ENCODE measurements around the gene ARL6IP5. TPM values are rescaled to one million over a fixed set of nuclear protein-coding genes. Genes with fewer than 3 reads are reported as not detected.

ARL6IP5 gene
- total and polyA plus RNA-seq, 9 donors, result 92.6 to 120 (median 105) TPM

DNA sequence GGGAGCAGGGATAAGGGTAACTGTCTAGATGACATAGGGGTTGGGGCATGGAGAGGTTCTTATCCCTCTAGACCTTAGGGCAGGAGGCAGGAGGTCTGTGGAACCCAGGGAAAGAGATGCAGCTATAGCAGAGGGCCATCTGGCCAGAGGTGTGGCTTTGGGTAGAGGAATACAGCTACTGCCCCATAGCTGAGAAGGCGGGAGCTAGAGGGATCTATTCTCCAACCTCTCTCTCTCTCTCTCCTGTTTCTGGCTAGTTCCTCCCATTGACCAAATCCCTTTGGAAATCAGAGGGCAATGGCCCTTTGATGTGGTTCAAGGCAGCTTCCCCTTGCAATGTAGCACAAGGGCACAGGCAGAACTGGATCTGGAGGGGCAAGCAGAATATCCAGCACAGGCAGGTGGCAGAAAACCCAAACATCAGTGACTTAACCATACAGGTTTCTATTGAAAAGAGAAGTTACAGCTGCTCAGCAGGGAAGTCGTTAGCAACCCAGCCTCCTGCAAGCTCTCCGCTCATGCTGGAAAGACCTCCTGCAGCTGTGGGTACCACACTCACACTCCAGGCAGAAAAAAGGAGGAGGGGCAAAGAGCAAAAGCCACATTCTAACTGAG is 60.0 kb downstream of the ARL6IP5 start:
- H3K4me3 ChIP-seq (ENCODE audit: low read length), result no peak overlapping the region
- DNase-seq, result no peak
- no peak overlapping the region for H3K27ac ChIP-seq (ENCODE audit: low read length)
- H3K4me1 ChIP-seq (ENCODE audit: control insufficient read depth, insufficient read depth, low read length), result peaks cover 7% of the 10 kb centered on the region
- H3K9me3 ChIP-seq (replicated peaks; ENCODE audit: control insufficient read depth, low read depth, low read length), result no peaks in the 10 kb centered on the region
- WGBS (ENCODE audit: insufficient coverage), result 42% methylated on average over 2 of the region's 3 CpGs
- no peaks in the 10 kb centered on the region for H3K27me3 ChIP-seq (ENCODE audit: control insufficient read depth, insufficient read depth, low read length)
- H3K36me3 ChIP-seq (ENCODE audit: control insufficient read depth, insufficient read depth, low read length), result no peaks in the 10 kb centered on the region

DNA sequence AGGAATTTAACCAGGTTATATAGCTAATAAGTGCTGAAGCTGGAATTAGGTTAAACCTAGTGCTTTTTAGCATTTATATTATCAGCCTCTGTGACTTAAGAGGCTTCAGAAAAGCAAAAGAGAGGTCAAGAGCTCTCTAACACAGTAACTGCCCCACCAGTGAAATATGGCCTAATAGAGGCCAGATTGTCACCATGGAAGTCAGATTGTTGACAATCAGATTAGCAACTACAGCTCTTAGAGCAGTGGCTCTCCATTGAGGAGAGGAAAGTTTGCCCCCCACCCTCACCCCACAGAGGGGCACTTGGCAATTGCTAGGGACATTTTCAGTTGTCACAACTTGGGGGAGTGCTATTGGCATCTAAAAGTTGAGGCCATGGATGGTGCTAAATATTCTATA is 61.0 kb downstream of the ARL6IP5 start:
- H3K4me3 ChIP-seq (ENCODE audit: low read length), result no peak overlapping the region
- H3K27ac ChIP-seq (ENCODE audit: low read length), result no peak overlapping the region
- no peaks in the 10 kb centered on the region for H3K27me3 ChIP-seq (ENCODE audit: control insufficient read depth, insufficient read depth, low read length)
- peaks cover 7% of the 10 kb centered on the region for H3K4me1 ChIP-seq (ENCODE audit: control insufficient read depth, insufficient read depth, low read length)
- no peaks in the 10 kb centered on the region for H3K9me3 ChIP-seq (replicated peaks; ENCODE audit: control insufficient read depth, low read depth, low read length)
- no peaks in the 10 kb centered on the region for H3K36me3 ChIP-seq (ENCODE audit: control insufficient read depth, insufficient read depth, low read length)
- DNase-seq, result no peak

DNA sequence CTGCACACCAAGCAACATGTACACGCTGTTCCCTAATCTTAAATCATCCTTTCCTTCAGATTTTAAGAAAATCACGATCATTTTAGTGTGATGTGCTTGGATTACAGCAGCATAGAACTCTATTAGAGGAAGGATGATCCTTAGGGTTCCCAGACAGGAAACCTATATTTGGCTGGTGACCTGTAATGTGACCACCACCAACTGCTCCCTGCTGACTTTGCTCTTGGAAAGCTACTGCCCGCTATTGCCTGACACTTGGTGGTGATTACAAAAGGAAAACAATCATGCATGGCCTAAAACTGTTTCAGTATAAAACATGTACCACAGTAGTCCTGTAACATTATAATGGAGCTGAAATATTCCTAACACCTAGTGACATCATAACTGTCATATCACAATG is 64.8 kb downstream of the ARL6IP5 start:
- WGBS (ENCODE audit: insufficient coverage), result no CpG with 5 or more reads among the region's 3 CpGs
- peak overlapping the region; percentile 31 for H3K27ac ChIP-seq (ENCODE audit: low read length)

More for the DNA sequence above, 64.8 kb downstream of the ARL6IP5 start:
- H3K36me3 ChIP-seq (ENCODE audit: control insufficient read depth, insufficient read depth, low read length), result no peaks in the 10 kb centered on the region
- no peaks in the 10 kb centered on the region for H3K9me3 ChIP-seq (replicated peaks; ENCODE audit: control insufficient read depth, low read depth, low read length)
- no peaks in the 10 kb centered on the region for H3K4me1 ChIP-seq (ENCODE audit: control insufficient read depth, insufficient read depth, low read length)
- no peaks in the 10 kb centered on the region for H3K27me3 ChIP-seq (ENCODE audit: control insufficient read depth, insufficient read depth, low read length)
- H3K4me3 ChIP-seq (ENCODE audit: low read length), result no peak overlapping the region
- DNase-seq, result peak; percentile 27

Other genes starting within 250 kb of the ARL6IP5 start
- gene TAFA4, start 152.4 kb upstream of the ARL6IP5 start, total RNA-seq, result 1.1 TPM
- gene TAFA4, start 152.4 kb upstream of the ARL6IP5 start, polyA plus RNA-seq (ENCODE audit: insufficient read depth in 1 of 8, insufficient read length in 8 of 8, low replicate concordance in 1 of 8), result 1 to 10 TPM in 2 of 8 donors, under 1 TPM in 6; 0.37 to 2.0 (median 0.89) TPM
- gene EOGT, start 71.3 kb upstream of the ARL6IP5 start, total RNA-seq, result 18.2 TPM
- 10 to 100 TPM; 12.9 to 19.9 (median 17.4) TPM for gene EOGT, start 71.3 kb upstream of the ARL6IP5 start, polyA plus RNA-seq (ENCODE audit: insufficient read depth in 1 of 8, insufficient read length in 8 of 8, low replicate concordance in 1 of 8)
- 26.7 TPM for gene TMF1, start 32.6 kb upstream of the ARL6IP5 start, total RNA-seq
- 10 to 100 TPM; 12.2 to 36.2 (median 25.4) TPM for gene TMF1, start 32.6 kb upstream of the ARL6IP5 start, polyA plus RNA-seq (ENCODE audit: insufficient read depth in 1 of 8, insufficient read length in 8 of 8, low replicate concordance in 1 of 8)
- 41.4 TPM for gene UBA3, start 4.6 kb upstream of the ARL6IP5 start, total RNA-seq
- gene UBA3, start 4.6 kb upstream of the ARL6IP5 start, polyA plus RNA-seq (ENCODE audit: insufficient read depth in 1 of 8, insufficient read length in 8 of 8, low replicate concordance in 1 of 8), result 10 to 100 TPM; 40.9 to 51.1 (median 42.8) TPM
- 90.3 TPM for gene LMOD3, start 37.7 kb downstream of the ARL6IP5 start, total RNA-seq
- gene LMOD3, start 37.7 kb downstream of the ARL6IP5 start, polyA plus RNA-seq (ENCODE audit: insufficient read depth in 1 of 8, insufficient read length in 8 of 8, low replicate concordance in 1 of 8), result 100 to 1,000 TPM; 103 to 160 (median 129) TPM